Spleen (tissue), 11 donors: ENCODE results near the gene DISC1. TPM values are rescaled to one million over a fixed set of nuclear protein-coding genes. Genes with fewer than 3 reads are reported as not detected.

Experiments
- DNase-seq: peaks from one replicate; pipeline ENCODE4 v3.0.0-alpha.2; 2020
- H3K27ac ChIP-seq, 8 donors: fragments of 200-600 bp; sonication (generic) in 7 of 8; 1 replicate in 4 of 8; 2 replicates in 4 of 8; pipeline versions ENCODE4 v1.5.0 to v1.8.0; 2016 to 2021; ENCODE audit warnings: inconsistent platforms in 4 of 8, mild to moderate bottlenecking in 4 of 8, moderate library complexity in 1 of 8
- H3K27me3 ChIP-seq, 7 donors: fragments of 200-600 bp; sonication (generic) in 6 of 7; replicated peaks in 1 of 7; 1 replicate in 4 of 7; 2 replicates in 3 of 7; pipeline versions ENCODE4 v1.5.0 to v1.8.0; 2016 to 2021; ENCODE audit warnings: inconsistent platforms in 3 of 7, mild to moderate bottlenecking in 1 of 7
- H3K36me3 ChIP-seq, 6 donors: fragments of 200-600 bp; sonication (generic) in 5 of 6; 1 replicate in 4 of 6; 2 replicates in 2 of 6; pipeline versions ENCODE4 v1.5.0 to v1.8.0; 2016 to 2021; ENCODE audit warnings: inconsistent platforms in 2 of 6
- H3K4me1 ChIP-seq, 6 donors: fragments of 200-600 bp; sonication (generic) in 5 of 6; 1 replicate in 3 of 6; 2 replicates in 3 of 6; pipeline versions ENCODE4 v1.5.0 to v1.8.0; 2016 to 2021; ENCODE audit warnings: inconsistent platforms in 3 of 6
- H3K4me3 ChIP-seq, 8 donors: fragments of 200-600 bp; sonication (generic) in 7 of 8; 1 replicate in 4 of 8; 2 replicates in 4 of 8; pipeline versions ENCODE4 v1.5.0 to v1.8.0; 2016 to 2021; ENCODE audit warnings: inconsistent platforms in 4 of 8, mild to moderate bottlenecking in 4 of 8, moderate library complexity in 2 of 8
- H3K9me3 ChIP-seq, 8 donors: fragments of 200-600 bp; sonication (generic) in 7 of 8; 1 replicate in 4 of 8; 2 replicates in 4 of 8; pipeline versions ENCODE4 v1.5.0 to v1.8.0; 2016 to 2021; ENCODE audit warnings: inconsistent platforms in 4 of 8
- POLR2A ChIP-seq, 3 donors: fragments of 450-650 bp; IDR thresholded peaks; one replicate each; pipeline ENCODE4 v1.5.1; 2017; ENCODE audit warnings: antibody characterized with exemption in 3 of 3, mild to moderate bottlenecking in 1 of 3
- POLR2AphosphoS5 ChIP-seq, 3 donors: sonication (generic); formaldehyde crosslinking; IDR thresholded peaks; one replicate each; pipeline ENCODE4 v1.5.1; 2017; ENCODE audit warnings: antibody characterized with exemption in 3 of 3
- WGBS, 5 donors: extraction: QIAGEN DNeasy Blood & Tissue Kit in 3 of 5; methylation state at CpG; one replicate each; pipeline versions ENCODE4 v1.1.5 to v1.1.7; 2013 to 2018; 5-methylcytosine and 5-hydroxymethylcytosine counted together
- intact Hi-C: fragments of 100-400 bp; cut with DNase I; formaldehyde crosslinking; loops from one replicate; pipeline ENCODE4 v1.15.0; 2023; ENCODE audit warnings: low total_unique reads
- polyA plus RNA-seq, 3 donors: library from polyadenylated mRNA; stranded (reverse); fragments of 200-250 nt; gene quantifications; one replicate each; pipeline ENCODE4 v1.2.1, GENCODE V29; 2013
- total RNA-seq, 7 donors: library from RNA; depleted of rRNA in 3 of 7; stranded (reverse); fragments of >200 nt in 3 of 7; fragmentation: NEBNext Ultra II Directional in 4 of 7; extraction: Animal tissue kit (Norgen Biotek cat#: 25700) in 4 of 7; gene quantifications; one replicate each; pipeline versions ENCODE4 v1.1.0 to v1.2.1, GENCODE V29; 2016 to 2021
- TF ChIP-seq, protein P1 (sequence below), 11 experiments: fragments of 200-600 bp in 7 of 11; fragments of 450-650 bp in 4 of 11; sonication (generic) in 4 of 11; IDR thresholded peaks in 8 of 11; conservative IDR thresholded peaks in 3 of 11; 1 replicate in 7 of 11; 2 replicates in 4 of 11; pipeline versions ENCODE4 v1.4.0 to v1.8.0; 2016 to 2021; ENCODE audit warnings: antibody characterized with exemption in 11 of 11, inconsistent platforms in 4 of 11, mild to moderate bottlenecking in 1 of 11
- donor health status: healthy with polysubstance abuse.
- donor health status: DM: no; HTN: no; CAD: no; lungs with moderate emphysema.
- donor health status: DM: no; HTN: no; CAD: no.
- donor health status: Bipolar disorder and iron deficiency.
- donor health status: healthy.
- donor health status: DM: no; HTN: no; CAD: no.
- donor health status: DM: yes; HTN: yes; CAD: no.

DISC1 gene
- total and polyA plus RNA-seq, 10 donors = 0.89 to 36.4 (median 24.2) TPM

DNA sequence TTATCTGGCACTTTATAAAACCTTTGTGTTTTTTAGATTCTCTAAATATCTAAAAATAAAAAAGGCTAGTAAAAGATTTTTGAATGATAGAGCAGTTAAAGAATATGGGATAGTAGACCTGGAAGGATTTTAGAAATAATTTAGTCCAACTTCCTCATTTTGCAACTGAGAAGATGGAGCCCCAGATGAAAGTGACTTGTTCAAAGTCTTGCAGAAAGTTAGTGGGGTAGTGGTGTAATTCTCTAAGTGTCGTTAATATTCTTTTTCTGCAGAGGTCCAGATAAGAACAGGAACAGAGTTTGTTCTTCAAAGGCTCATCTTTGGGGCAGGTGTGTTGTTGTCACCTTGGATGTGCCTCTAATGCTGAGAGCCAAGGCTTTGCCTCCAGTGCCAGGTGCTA is 159.5 kb downstream of the DISC1 start:
- 43 to 82% (median 62%) methylated on average over 1 of the region's 1 CpG for WGBS, 5 donors
- Histone ChIP-seq H3K4me3 (no peak overlapping the region), H3K27me3 (no peaks in the 10 kb centered on the region), H3K27ac (no peak overlapping the region), H3K4me1 (peaks cover 0 to 24% (median 6%) of the 10 kb centered on the region in 6 donors), H3K9me3 (no peaks in the 10 kb centered on the region), H3K36me3 (no peaks in the 10 kb centered on the region)
- TF ChIP-seq POLR2A (IDR thresholded peaks at IDR 0.05) = no peak
- no peak for TF ChIP-seq POLR2AphosphoS5 (IDR thresholded peaks at IDR 0.05)
- TF ChIP-seq, protein P1, sequence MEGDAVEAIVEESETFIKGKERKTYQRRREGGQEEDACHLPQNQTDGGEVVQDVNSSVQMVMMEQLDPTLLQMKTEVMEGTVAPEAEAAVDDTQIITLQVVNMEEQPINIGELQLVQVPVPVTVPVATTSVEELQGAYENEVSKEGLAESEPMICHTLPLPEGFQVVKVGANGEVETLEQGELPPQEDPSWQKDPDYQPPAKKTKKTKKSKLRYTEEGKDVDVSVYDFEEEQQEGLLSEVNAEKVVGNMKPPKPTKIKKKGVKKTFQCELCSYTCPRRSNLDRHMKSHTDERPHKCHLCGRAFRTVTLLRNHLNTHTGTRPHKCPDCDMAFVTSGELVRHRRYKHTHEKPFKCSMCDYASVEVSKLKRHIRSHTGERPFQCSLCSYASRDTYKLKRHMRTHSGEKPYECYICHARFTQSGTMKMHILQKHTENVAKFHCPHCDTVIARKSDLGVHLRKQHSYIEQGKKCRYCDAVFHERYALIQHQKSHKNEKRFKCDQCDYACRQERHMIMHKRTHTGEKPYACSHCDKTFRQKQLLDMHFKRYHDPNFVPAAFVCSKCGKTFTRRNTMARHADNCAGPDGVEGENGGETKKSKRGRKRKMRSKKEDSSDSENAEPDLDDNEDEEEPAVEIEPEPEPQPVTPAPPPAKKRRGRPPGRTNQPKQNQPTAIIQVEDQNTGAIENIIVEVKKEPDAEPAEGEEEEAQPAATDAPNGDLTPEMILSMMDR (IDR thresholded peaks at IDR 0.05 in 8 of 11, conservative IDR thresholded peaks at IDR 0.05 in 3 of 11) = no peak
- DNase-seq = no peak
- intact Hi-C loops = no loop called here

DNA sequence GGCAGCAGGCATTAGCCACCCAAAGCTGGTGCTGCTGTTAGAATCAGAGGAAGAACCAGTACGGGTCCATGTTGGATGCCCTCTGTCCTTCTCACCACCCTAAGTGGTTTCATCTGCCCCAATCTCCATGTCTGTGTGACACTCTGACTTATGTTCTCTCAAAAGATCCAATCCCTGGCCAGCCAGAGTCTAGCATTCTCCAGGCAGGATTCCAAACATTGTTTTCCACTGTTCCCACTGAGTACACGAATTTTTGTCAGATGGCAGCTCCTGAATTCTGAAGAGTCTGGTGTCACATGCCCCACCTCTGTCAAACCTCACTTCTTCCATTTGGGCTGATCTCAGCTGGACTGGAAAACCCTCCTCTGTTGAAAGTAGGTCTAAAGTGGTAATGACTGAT is 166.0 kb downstream of the DISC1 start:
- Histone ChIP-seq H3K9me3 (no peaks in the 10 kb centered on the region), H3K27ac (no peak overlapping the region), H3K36me3 (peaks cover 0 to 18% (median 0%) of the 10 kb centered on the region in 6 donors), H3K4me1 (no peaks in the 10 kb centered on the region), H3K4me3 (no peak overlapping the region), H3K27me3 (no peaks in the 10 kb centered on the region)
- DNase-seq = no peak
- TF ChIP-seq, protein P1 (IDR thresholded peaks at IDR 0.05 in 8 of 11, conservative IDR thresholded peaks at IDR 0.05 in 3 of 11) = no peak
- no peak for TF ChIP-seq POLR2A (IDR thresholded peaks at IDR 0.05)
- TF ChIP-seq POLR2AphosphoS5 (IDR thresholded peaks at IDR 0.05) = no peak
- intact Hi-C loops = no loop called here
- 74 to 83% (median 77%) methylated on average over 2 of the region's 2 CpGs for WGBS, 5 donors

DNA sequence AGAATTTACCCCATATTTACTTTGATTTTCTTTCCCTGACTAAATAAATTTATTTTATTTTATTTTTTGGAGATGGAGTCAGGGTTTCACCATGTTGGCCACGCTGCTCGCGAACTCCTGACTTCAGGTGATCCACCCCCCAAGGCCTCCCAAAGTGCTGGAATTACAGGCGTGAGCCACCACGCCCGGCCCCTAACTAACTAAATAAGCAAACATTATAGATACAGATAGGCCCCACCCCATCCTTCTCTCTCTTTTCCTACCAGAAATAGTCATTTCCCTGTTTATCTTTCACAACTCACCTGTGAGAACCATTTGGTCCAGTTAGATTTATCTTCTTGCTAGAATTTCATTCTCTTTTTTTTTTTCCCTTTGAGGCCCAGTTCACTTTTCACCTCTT is 167.3 kb downstream of the DISC1 start:
- Histone ChIP-seq H3K36me3 (peaks cover 0 to 18% (median 0%) of the 10 kb centered on the region in 6 donors), H3K27me3 (no peaks in the 10 kb centered on the region), H3K4me1 (no peaks in the 10 kb centered on the region), H3K27ac (no peak overlapping the region), H3K4me3 (no peak overlapping the region), H3K9me3 (no peaks in the 10 kb centered on the region)
- DNase-seq = no peak
- WGBS, 5 donors = 96 to 99% (median 97%) methylated on average over 6 of the region's 6 CpGs
- no peak for TF ChIP-seq POLR2AphosphoS5 (IDR thresholded peaks at IDR 0.05)
- no peak for TF ChIP-seq POLR2A (IDR thresholded peaks at IDR 0.05)
- TF ChIP-seq, protein P1 (IDR thresholded peaks at IDR 0.05 in 8 of 11, conservative IDR thresholded peaks at IDR 0.05 in 3 of 11) = no peak
- intact Hi-C loops = no loop called here

DNA sequence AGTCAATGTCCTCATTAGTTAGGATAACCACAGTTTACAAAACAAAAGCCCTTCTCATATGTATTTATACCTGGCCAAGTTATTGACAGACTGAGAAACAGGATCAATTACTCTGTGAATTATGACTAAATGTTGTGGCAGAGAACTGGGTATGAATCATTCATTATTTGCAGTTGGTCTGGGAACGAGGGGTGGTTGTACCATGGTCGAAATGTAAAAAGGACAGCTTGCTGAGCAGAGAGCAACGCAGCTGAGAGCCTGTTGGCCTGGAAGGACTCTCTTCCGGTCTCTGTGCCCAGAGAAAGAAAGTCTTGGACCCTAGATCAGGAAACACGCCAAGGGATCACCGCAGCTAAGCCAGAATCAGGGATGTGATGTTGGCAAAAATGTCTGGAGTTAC is 169.6 kb downstream of the DISC1 start:
- Histone ChIP-seq H3K4me3 (no peak overlapping the region), H3K36me3 (peaks cover 0 to 29% (median 0%) of the 10 kb centered on the region in 6 donors), H3K9me3 (no peaks in the 10 kb centered on the region), H3K27me3 (no peaks in the 10 kb centered on the region), H3K4me1 (no peaks in the 10 kb centered on the region), H3K27ac (no peak overlapping the region)
- DNase-seq = no peak
- TF ChIP-seq POLR2A (IDR thresholded peaks at IDR 0.05) (no peak), POLR2AphosphoS5 (IDR thresholded peaks at IDR 0.05) (no peak)
- TF ChIP-seq, protein P1 (IDR thresholded peaks at IDR 0.05 in 8 of 11, conservative IDR thresholded peaks at IDR 0.05 in 3 of 11) = no peak
- intact Hi-C loops = no loop called here
- 87 to 94% (median 90%) methylated on average over 6 of the region's 6 CpGs for WGBS, 5 donors
